Duodenal mucosa (tissue), 2 donors: ENCODE data around the gene KRTAP4-8.
"Not testable (repeated sequence)": the region's sequence is repeated elsewhere in the genome, so short reads cannot be mapped to it uniquely, and the experiment has no call there.

Experiments
- H3K27ac ChIP-seq: one replicate; pipeline ENCODE4 v1.7.0; 2013; ENCODE audit warnings: low read depth, low read length
- H3K27me3 ChIP-seq, 2 donors: one replicate each; pipeline ENCODE4 v1.7.0; 2013; ENCODE audit warnings: low read length in 2 of 2, control low read depth in 1 of 2; ENCODE audit not compliant: insufficient read depth in 2 of 2, control insufficient read depth in 1 of 2
- H3K36me3 ChIP-seq, 2 donors: one replicate each; pipeline ENCODE4 v1.7.0; 2013; ENCODE audit warnings: low read length in 2 of 2, control low read depth in 1 of 2; ENCODE audit not compliant: insufficient read depth in 2 of 2, control insufficient read depth in 1 of 2
- H3K4me1 ChIP-seq, 2 donors: one replicate each; pipeline ENCODE4 v1.7.0; 2013; ENCODE audit warnings: low read length in 2 of 2, control low read depth in 1 of 2; ENCODE audit not compliant: insufficient read depth in 2 of 2, control insufficient read depth in 1 of 2
- H3K4me3 ChIP-seq, 2 donors: one replicate each; pipeline ENCODE4 v1.7.0; 2013; ENCODE audit warnings: low read length in 2 of 2, low read depth in 1 of 2
- H3K9ac ChIP-seq, 2 donors: one replicate each; pipeline ENCODE4 v1.7.0; 2013; ENCODE audit warnings: low read length in 2 of 2, low read depth in 1 of 2
- H3K9me3 ChIP-seq, 2 donors: one replicate each; pipeline ENCODE4 v1.7.0; 2013; ENCODE audit warnings: low read length in 2 of 2, control low read depth in 1 of 2; ENCODE audit not compliant: control insufficient read depth in 1 of 2

The KRTAP4-8 gene

DNA sequence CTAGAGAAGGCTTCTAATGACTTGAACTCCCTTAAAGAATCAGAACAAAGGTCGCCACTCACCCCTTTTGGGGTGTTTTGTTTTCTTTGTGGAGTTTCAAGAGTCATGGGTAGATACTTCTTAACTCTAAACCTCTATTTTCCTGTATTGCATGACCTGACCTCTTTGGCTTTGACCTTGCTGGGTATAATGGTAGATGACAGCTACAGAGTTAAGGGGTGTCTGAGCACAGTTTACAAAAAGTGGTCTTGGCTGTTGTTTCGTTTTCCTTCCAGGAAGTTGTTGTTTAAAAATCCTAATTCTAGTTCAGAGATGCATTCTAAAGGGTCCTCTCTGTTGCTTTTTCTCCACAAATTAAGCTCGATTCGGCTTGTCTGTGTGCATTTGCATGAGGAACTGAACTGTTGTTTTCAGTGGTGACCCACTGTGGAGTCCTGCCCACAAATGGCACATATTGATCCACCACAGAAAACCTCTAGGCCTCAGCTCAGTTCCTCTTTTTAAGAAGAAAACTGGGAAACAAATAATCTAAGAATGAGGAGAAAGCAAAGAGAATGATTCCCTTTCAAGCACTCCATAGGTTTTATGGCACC, 9.1 kb downstream of the KRTAP4-8 start:
- H3K4me1 ChIP-seq, H3K36me3 ChIP-seq, H3K4me3 ChIP-seq, H3K27ac ChIP-seq, H3K9ac ChIP-seq, H3K27me3 ChIP-seq, H3K9me3 ChIP-seq: not testable (repeated sequence)

DNA sequence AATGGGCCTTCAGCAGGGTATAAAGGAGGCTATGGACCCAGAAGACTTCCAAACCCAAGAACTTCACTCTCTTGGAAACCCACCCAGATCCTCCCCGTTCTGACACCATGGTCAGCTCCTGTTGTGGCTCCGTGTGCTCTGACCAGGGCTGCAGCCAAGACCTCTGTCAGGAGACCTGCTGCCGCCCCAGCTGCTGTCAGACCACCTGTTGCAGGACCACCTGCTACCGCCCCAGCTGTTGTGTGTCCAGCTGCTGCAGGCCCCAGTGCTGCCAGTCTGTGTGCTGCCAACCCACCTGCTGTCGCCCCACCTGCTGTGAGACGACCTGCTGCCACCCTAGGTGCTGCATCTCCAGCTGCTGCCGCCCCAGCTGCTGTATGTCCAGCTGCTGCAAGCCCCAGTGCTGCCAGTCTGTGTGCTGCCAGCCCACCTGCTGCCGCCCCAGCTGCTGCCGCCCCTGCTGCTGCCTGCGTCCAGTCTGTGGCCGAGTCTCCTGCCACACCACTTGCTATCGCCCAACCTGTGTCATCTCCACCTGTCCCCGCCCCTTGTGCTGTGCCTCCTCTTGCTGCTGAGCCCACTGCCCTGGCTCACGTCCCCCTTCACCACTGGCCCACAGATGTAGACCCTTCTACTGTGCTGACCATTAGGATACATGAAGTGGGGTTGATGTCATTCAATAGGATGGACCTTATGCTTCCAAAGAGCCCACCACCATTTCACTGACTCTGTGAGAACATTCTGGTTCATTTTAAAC, 13.7 kb downstream of the KRTAP4-8 start, which contains the start of gene KRTAP4-7:
TSS of gene KRTAP4-7 (plus strand) at position 51 of the 757 bp plus-strand sequence. CDS start at position 108, 57 bp downstream.
- not testable (repeated sequence) for H3K9me3 ChIP-seq, H3K4me3 ChIP-seq, H3K27me3 ChIP-seq, H3K36me3 ChIP-seq, H3K27ac ChIP-seq, H3K4me1 ChIP-seq, H3K9ac ChIP-seq

DNA sequence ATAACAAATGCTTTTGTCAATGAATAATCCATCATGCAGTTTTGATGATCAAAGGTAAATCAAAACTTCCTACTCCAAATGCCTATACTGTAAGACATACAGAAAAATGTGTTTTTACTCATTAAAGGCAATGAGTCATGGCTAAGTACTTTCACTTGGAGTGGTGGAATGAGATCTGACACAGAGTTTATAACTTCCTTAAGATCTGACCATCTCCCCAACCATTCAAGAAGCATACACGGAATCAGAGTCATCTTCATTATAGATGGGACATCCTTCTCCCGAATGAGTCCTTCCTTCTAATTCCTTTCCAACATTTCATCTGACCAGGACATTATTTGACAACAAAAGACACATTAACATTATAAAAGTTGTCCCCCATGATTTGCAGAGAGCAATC, 14.5 kb downstream of the KRTAP4-8 start:
- not testable (repeated sequence) for H3K4me1 ChIP-seq, H3K4me3 ChIP-seq, H3K9me3 ChIP-seq, H3K36me3 ChIP-seq, H3K9ac ChIP-seq, H3K27me3 ChIP-seq, H3K27ac ChIP-seq

DNA sequence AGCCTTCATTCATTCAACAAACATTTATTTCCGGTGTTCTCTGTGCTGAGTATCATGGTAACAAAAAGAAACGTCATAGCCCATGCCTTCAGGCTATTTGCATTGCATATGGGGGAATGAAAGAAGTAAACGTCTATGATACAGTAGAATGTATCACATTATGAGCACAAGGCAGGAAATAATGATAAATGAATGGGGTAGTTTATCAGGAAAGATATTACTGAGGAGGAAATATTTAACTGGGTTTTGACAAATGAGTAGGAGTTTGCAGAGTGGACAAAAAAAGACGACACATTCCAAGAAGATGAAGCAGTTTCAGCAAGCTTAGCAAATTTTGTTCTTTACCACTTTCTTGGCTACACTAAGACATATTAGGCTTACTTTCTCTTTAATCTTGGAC, 15.3 kb downstream of the KRTAP4-8 start:
- Histone ChIP-seq H3K9me3 (no peaks in the 10 kb centered on the region), H3K27ac (no peak overlapping the region), H3K9ac (no peak overlapping the region), H3K36me3 (no peaks in the 10 kb centered on the region), H3K4me3 (no peak overlapping the region), H3K4me1 (no peaks in the 10 kb centered on the region), H3K27me3 (no peaks in the 10 kb centered on the region)

DNA sequence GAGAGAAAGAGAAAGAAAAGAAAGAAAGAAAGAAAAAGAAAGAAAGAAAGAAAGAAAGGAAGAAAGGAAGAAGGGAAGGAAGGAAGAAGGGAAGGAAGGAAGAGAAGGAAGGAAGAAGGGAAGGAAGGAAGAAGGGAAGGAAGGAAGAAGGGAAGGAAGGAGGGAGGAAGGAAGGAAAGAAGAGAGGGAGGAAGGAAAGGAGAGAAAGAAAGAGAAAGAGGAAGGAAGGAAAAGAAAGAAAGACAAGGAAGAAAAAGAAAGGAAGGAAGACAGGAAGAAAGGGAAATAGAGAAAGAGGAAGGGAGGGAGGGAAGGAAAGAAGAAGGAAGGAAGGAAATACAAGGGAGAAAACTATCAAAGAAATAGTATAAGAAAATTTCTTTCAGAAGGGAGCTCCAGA, 21.2 kb downstream of the KRTAP4-8 start:
- no peaks in the 10 kb centered on the region for H3K4me1 ChIP-seq
- H3K4me3 ChIP-seq = no peak overlapping the region
- H3K9me3 ChIP-seq = no peaks in the 10 kb centered on the region
- H3K27ac ChIP-seq = no peak overlapping the region
- H3K27me3 ChIP-seq = peaks cover 0 to 6% of the 10 kb centered on the region in 2 donors
- H3K36me3 ChIP-seq = no peaks in the 10 kb centered on the region
- no peak overlapping the region for H3K9ac ChIP-seq

DNA sequence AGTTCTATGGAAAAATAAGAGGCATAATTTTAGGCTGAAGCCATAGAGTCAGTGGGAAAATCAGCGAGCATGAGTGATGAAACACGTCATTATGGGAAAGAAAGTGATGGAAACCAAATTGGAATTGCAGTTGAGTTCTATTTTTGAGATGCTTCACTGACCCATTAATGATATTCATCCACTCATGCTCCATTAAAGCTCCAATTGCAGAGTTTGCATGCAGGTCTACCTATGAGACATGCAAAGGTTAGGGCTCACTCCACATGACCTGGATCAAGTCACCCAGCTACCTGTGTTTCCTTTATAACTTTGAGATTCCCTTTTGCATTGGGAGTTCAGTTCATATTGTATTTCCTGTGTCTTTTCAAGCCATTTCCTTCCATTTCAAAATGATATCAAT, 24.3 kb downstream of the KRTAP4-8 start:
- H3K4me3 ChIP-seq = no peak overlapping the region
- no peak overlapping the region for H3K9ac ChIP-seq
- no peaks in the 10 kb centered on the region for H3K9me3 ChIP-seq
- no peak overlapping the region for H3K27ac ChIP-seq
- no peaks in the 10 kb centered on the region for H3K36me3 ChIP-seq
- no peaks in the 10 kb centered on the region for H3K4me1 ChIP-seq
- peaks cover 0 to 6% of the 10 kb centered on the region in 2 donors for H3K27me3 ChIP-seq

DNA sequence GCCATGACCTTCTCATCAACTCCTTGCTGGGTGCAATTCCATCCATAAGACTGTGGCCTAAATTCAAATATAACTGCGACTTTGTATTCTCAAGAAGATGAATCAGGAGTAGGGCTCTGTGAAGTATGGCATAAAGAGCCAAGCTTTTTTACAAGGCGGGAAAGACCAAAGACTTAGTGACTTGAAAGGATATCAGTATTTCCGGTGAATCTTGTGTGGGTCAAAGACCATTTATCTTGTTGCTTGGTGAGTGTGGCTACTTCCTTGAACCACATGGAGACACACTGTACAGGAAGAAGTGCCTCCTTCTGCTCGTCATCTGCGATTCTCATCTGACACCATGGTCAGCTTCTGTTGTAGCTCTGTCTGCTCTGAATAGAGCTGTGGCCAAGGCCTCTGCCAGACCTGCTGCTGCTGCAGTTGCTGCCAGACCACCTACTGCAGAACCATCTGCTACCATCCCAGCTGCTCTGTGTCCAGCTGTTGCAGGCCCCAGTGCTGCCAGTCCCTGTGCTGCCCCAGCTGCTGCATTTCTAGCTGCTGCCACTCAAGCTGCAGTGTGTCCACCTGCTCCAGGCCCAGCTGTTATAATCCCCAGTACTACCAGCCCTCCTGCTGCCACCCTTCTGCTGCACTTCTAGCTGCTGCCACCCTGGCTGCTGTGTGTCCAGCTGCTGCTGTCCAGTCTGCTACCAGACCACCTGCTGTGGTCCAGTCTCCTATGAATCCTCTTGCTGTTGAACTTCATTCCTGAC, 26.2 kb downstream of the KRTAP4-8 start:
- Histone ChIP-seq H3K27ac (no peak overlapping the region), H3K9me3 (no peaks in the 10 kb centered on the region), H3K9ac (no peak overlapping the region), H3K27me3 (peaks cover 0 to 6% of the 10 kb centered on the region in 2 donors), H3K4me3 (no peak overlapping the region), H3K4me1 (no peaks in the 10 kb centered on the region), H3K36me3 (no peaks in the 10 kb centered on the region)

DNA sequence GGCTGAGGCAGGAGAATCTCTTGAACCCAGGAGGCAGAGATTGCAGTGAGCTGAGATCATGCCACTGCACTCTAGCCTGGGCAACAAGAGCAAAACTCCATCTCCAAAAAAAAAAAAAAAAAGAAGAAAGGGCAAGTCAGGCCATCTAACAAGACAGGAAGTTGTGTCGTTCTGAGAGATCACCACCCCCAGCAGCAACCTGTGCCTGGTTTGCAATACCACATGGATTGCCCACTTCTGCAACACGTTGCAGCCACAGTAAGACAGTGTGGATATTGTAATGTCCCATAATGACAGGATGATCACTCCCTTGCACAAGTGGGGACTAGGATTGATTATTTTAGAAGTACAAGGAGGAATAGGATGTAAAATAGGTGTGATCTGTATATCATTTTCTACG, 28.9 kb downstream of the KRTAP4-8 start:
- H3K4me3 ChIP-seq = no peak overlapping the region
- H3K9ac ChIP-seq = no peak overlapping the region
- H3K9me3 ChIP-seq = no peaks in the 10 kb centered on the region
- no peak overlapping the region for H3K27ac ChIP-seq
- no peaks in the 10 kb centered on the region for H3K27me3 ChIP-seq
- no peaks in the 10 kb centered on the region for H3K4me1 ChIP-seq
- H3K36me3 ChIP-seq = no peaks in the 10 kb centered on the region

DNA sequence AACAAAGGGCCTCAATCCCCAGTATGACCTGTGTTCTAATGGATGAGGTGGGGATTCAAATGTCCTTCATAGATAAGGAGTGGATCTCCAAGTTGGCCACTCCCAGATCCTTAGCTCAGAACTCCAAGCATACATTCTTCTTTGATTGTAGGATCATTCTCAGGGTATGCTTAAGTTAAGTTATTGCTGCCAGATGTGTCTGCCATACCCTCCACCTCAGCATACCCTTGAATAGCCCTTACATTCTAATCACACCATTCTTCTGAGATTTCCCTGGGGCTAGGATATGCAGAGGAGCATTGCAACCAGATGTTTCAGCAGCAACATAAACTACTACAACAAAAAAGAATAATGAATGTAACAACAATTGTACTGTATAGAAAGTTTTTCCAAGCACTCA, 30.7 kb downstream of the KRTAP4-8 start:
- no peak overlapping the region for H3K4me3 ChIP-seq
- peaks cover 0 to 5% of the 10 kb centered on the region in 2 donors for H3K27me3 ChIP-seq
- no peak overlapping the region for H3K9ac ChIP-seq
- H3K9me3 ChIP-seq = no peaks in the 10 kb centered on the region
- H3K36me3 ChIP-seq = no peaks in the 10 kb centered on the region
- no peaks in the 10 kb centered on the region for H3K4me1 ChIP-seq
- no peak overlapping the region for H3K27ac ChIP-seq
